Measurements from ENCODE around the gene NLRP5.

The NLRP5 gene

DNA sequence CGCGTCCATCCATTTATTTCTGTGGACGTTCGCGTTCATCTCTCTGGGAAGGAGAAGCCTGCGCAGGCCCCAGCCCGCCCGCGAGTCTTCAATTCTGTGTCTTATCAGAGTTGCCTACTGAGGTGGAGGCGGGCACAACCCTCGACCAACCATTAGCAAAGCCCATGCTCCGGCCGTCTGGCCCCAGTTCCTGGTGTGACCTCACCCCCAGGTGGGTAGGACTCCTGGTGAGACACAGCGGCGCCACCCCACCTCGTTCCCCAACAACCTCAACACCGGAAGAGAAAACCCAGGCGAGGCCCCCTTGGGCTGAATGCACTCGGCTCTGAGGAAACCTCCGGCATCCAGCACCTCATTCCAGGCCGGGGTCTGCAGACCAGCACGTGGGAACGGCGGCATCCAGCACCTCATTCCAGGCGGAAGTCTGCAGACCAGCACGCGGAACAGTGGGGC, 119.8 kb downstream of the NLRP5 start:
- TF ChIP-seq, protein P1, sequence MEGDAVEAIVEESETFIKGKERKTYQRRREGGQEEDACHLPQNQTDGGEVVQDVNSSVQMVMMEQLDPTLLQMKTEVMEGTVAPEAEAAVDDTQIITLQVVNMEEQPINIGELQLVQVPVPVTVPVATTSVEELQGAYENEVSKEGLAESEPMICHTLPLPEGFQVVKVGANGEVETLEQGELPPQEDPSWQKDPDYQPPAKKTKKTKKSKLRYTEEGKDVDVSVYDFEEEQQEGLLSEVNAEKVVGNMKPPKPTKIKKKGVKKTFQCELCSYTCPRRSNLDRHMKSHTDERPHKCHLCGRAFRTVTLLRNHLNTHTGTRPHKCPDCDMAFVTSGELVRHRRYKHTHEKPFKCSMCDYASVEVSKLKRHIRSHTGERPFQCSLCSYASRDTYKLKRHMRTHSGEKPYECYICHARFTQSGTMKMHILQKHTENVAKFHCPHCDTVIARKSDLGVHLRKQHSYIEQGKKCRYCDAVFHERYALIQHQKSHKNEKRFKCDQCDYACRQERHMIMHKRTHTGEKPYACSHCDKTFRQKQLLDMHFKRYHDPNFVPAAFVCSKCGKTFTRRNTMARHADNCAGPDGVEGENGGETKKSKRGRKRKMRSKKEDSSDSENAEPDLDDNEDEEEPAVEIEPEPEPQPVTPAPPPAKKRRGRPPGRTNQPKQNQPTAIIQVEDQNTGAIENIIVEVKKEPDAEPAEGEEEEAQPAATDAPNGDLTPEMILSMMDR (IDR thresholded peaks at IDR 0.05; ENCODE audit: control extremely low read depth, extremely low read depth, low read depth, missing control alignments), result no peak

DNA sequence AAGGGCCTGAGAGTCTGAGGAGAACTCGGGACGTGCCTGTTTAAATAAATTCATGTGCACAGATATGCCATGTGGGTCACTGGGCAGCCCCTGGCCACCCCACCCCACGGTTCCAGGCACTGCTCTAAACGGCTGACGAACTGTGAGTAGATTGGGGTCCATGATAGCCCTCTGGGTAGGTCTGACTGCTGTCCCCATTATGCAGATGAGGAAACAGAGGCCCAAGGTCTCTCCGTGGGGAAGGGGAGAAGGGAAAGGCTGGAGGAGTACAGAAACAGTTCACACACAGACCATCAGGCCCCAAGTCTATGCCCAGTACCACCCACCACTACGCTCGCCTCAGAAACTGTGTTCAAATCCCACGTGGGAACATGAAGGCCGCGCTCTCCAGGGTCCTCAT, 120.4 kb downstream of the NLRP5 start:
- DNase-seq (ENCODE audit: extremely low spot score), result no peak

More for the DNA sequence above, 119.8 kb downstream of the NLRP5 start:
- no peak for DNase-seq (ENCODE audit: extremely low spot score)
- ChIA-PET CTCF (interaction anchor here (1.3 kb wide), 1 partner anchor 26 kb away, joined by 3 read pairs; no protein-coding TSS in a partner anchor), POLR2A (no interaction called here)

DNA sequence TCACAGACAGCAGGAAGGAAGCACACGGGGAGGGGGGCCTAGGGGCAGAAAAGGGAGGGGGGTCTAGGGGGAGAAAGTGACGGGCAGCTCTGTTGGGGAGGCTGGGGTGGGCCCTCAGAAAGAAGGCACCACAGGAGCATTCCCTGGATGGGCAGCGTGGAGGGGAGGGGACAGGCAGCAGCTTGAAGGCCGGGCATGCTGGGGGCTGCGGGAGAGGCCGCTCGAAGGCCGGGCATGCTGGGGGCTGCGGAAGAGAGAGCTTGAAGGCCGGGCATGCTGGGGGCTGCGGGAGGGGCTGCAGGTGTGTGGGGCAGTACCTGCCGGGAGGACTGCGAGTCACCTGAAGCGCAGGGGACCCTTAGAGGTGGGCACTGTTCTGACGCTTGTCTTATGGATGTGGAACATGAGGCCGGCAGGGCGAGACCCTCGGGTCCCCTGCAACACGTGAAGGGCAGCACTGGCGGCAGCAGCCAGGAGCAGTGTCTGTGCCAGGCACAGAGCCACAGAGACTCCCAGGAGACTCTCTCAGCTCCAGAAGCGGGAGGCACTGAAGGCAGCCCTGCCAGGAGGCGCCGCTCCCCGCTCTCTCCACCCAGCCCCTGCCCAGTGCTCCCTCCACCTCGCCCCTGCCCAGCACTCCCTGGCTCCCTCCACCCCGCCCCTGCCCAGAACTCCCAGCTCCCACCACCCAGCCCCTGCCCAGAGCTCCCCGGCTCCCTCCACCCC, 121.2 kb downstream of the NLRP5 start:
- ChIA-PET POLR2A (no interaction called here), CTCF (interaction anchor here (1.0 to 1.2 kb wide), 3 partner anchors 11 to 31 kb away, joined by 3 to 4 read pairs (median 4); partner anchors contain the start of gene ZNF787)
- TF ChIP-seq, protein P1 (IDR thresholded peaks at IDR 0.05; ENCODE audit: control extremely low read depth, extremely low read depth, low read depth, missing control alignments), result no peak
- DNase-seq (ENCODE audit: extremely low spot score), result no peak

More for the DNA sequence above, 120.4 kb downstream of the NLRP5 start:
- TF ChIP-seq, protein P1 (IDR thresholded peaks at IDR 0.05; ENCODE audit: control extremely low read depth, extremely low read depth, low read depth, missing control alignments), result no peak
- CTCF ChIA-PET, result interaction anchor here (1.0 to 1.3 kb wide), 2 partner anchors 12 to 26 kb away, joined by 3 to 4 read pairs; no protein-coding TSS in a partner anchor
- POLR2A ChIA-PET, result no interaction called here

DNA sequence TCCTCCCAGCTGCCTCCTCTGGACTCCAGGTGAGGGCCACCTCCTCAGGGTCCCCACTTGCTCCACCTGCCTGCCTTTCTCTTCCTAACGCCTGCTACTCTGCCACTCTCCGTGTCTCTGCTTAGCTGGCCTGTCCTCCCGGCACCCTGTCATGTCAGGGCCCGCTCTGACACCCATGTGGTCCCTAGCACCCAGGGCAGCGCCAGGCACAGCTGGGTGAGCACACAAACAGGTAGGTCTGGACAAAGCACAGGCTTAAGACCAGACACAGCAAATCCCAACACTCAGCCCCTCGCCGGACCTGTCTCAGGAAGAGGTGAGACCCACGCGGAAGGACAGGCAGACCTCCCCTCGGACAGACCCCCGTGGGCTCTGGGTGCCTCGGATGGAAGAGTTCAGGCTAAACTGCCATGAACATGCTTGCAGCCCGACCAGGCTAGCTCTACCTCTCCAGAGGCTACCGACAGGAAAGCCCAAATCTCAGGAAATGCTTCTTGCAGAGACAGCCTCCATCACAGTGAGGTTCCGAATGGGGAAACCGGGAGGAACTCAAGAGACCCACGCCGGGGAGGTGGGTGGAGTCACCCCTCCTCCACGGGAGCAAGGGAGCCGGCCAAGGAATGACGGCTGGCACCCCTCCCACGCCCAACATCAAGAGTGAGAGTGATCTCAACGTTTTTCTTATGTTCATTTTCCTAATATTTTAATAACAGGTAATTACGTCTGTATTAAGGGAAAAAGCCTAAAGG, 122.0 kb downstream of the NLRP5 start:
- DNase-seq (ENCODE audit: extremely low spot score), result no peak
- POLR2A ChIA-PET, result no interaction called here
- CTCF ChIA-PET, result interaction anchor here (1.0 to 1.2 kb wide), 3 partner anchors 12 to 32 kb away, joined by 3 to 4 read pairs (median 3); partner anchors contain the start of gene ZNF787
- TF ChIP-seq, protein P1 (IDR thresholded peaks at IDR 0.05; ENCODE audit: control extremely low read depth, extremely low read depth, low read depth, missing control alignments), result no peak

DNA sequence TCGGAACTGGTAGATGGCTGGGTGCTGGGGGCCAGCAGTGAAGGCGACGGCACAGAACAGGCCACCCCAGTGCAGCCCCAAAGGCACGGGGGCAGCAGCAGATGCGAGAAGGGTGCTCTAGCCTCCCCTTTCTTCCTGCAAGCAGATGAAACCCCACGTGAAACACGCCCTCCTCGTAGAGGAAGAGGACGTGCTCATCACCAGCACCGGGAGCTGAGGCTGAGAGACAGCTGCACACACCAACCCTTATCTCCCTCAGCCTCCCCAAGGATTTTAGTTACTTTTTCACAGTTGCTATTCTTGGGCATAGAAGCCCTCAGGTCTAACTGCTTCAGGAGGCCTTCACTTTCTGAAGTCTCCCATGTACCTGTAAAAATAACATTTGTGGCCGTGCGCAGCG, 122.7 kb downstream of the NLRP5 start:
- CTCF ChIA-PET, result interaction anchor here (1.2 kb wide), 1 partner anchor 19 kb away, joined by 3 read pairs; no protein-coding TSS in a partner anchor
- DNase-seq (ENCODE audit: extremely low spot score), result no peak
- TF ChIP-seq, protein P1 (IDR thresholded peaks at IDR 0.05; ENCODE audit: control extremely low read depth, extremely low read depth, low read depth, missing control alignments), result no peak
- POLR2A ChIA-PET, result no interaction called here
